ENCODE results near the gene ATP13A2. TPM values are rescaled to one million over a fixed set of nuclear protein-coding genes. Genes with fewer than 3 reads are reported as not detected.

ATP13A2 gene
- polyA plus RNA-seq, 1 donor (not counting 4 experiments of a cell fraction or from before 2014, with no cell fraction given): 19.7 TPM

GRCh38 chr1:17061486-17061885, 49.8 kb upstream of the ATP13A2 start:
- Histone ChIP-seq H3K4me3 (ENCODE audit: control insufficient read depth in 2 of 3, extremely low read depth in 1 of 3, insufficient read depth in 2 of 3, low read depth in 1 of 3, low read length in 3 of 3) (no peak overlapping the region), H4K20me1 (ENCODE audit: control insufficient read depth, extremely low read depth, insufficient read depth, low read length) (no peaks in the 10 kb centered on the region), H3K27me3 (ENCODE audit: control insufficient read depth, extremely low read depth, insufficient read depth, low read length) (no peaks in the 10 kb centered on the region), H3K36me3 (ENCODE audit: control insufficient read depth in 2 of 2, extremely low read depth in 1 of 2, insufficient read depth in 2 of 2, low read length in 2 of 2) (no peaks in the 10 kb centered on the region), H3K4me1 (ENCODE audit: control insufficient read depth, extremely low read depth, insufficient read depth, low read length) (peaks cover 9% of the 10 kb centered on the region), H3K9me3 (ENCODE audit: control insufficient read depth, low read depth, low read length) (peaks cover 2% of the 10 kb centered on the region), H3K4me2 (ENCODE audit: control insufficient read depth, extremely low read depth, insufficient read depth, low read depth, low read length) (no peak overlapping the region), H2AFZ (ENCODE audit: control insufficient read depth, low read length) (no peak overlapping the region), H3K27ac (ENCODE audit: control insufficient read depth, insufficient read depth, low read length) (no peak overlapping the region), H3K9me1 (ENCODE audit: control insufficient read depth, extremely low read depth, insufficient read depth, low read length) (no peaks in the 10 kb centered on the region), H3K9ac (ENCODE audit: control insufficient read depth, extremely low read depth, insufficient read depth, low read length) (no peak overlapping the region), H3K79me2 (ENCODE audit: control insufficient read depth, insufficient read depth, low read length) (no peaks in the 10 kb centered on the region)
- dilution Hi-C loops (cut with MboI; ENCODE audit: extremely low pct_ligation_motif_present, low sequenced_read_pairs): no loop called here
- TF ChIP-seq EZH2 (IDR thresholded peaks at IDR 0.05; ENCODE audit: low read length): no peak
- FAIRE-seq (peak; percentile 44), DNase-seq (ENCODE audit: low read depth, low spot score) (no peak)

- Histone ChIP-seq H3K36me3 (ENCODE audit: control insufficient read depth in 2 of 2, extremely low read depth in 1 of 2, insufficient read depth in 2 of 2, low read length in 2 of 2) (no peaks in the 10 kb centered on the region), H3K79me2 (ENCODE audit: control insufficient read depth, insufficient read depth, low read length) (no peaks in the 10 kb centered on the region), H3K9ac (ENCODE audit: control insufficient read depth, extremely low read depth, insufficient read depth, low read length) (no peak overlapping the region), H3K27ac (ENCODE audit: control insufficient read depth, insufficient read depth, low read length) (no peak overlapping the region), H3K4me1 (ENCODE audit: control insufficient read depth, extremely low read depth, insufficient read depth, low read length) (peaks cover 9% of the 10 kb centered on the region), H3K4me3 (ENCODE audit: control insufficient read depth in 2 of 3, extremely low read depth in 1 of 3, insufficient read depth in 2 of 3, low read depth in 1 of 3, low read length in 3 of 3) (no peak overlapping the region), H3K4me2 (ENCODE audit: control insufficient read depth, extremely low read depth, insufficient read depth, low read depth, low read length) (no peak overlapping the region), H2AFZ (ENCODE audit: control insufficient read depth, low read length) (no peak overlapping the region), H4K20me1 (ENCODE audit: control insufficient read depth, extremely low read depth, insufficient read depth, low read length) (no peaks in the 10 kb centered on the region), H3K9me3 (ENCODE audit: control insufficient read depth, low read depth, low read length) (peaks cover 2% of the 10 kb centered on the region), H3K27me3 (ENCODE audit: control insufficient read depth, extremely low read depth, insufficient read depth, low read length) (no peaks in the 10 kb centered on the region), H3K9me1 (ENCODE audit: control insufficient read depth, extremely low read depth, insufficient read depth, low read length) (no peaks in the 10 kb centered on the region)
- dilution Hi-C loops (cut with MboI; ENCODE audit: extremely low pct_ligation_motif_present, low sequenced_read_pairs): no loop called here
- DNase-seq (ENCODE audit: low read depth, low spot score) (no peak), FAIRE-seq (no peak)
- TF ChIP-seq EZH2 (IDR thresholded peaks at IDR 0.05; ENCODE audit: low read length): no peak
- TF ChIP-seq CTCF (optimal IDR thresholded peaks at IDR 0.05 in 1 of 3, IDR thresholded peaks at IDR 0.05 in 1 of 3, conservative IDR thresholded peaks at IDR 0.05 in 1 of 3; ENCODE audit: extremely low read depth in 1 of 3, insufficient read depth in 2 of 3, low read length in 3 of 3): no peak
These were observed 48.6 kb upstream of the ATP13A2 start for GRCh38 chr1:17060306-17060749.

All from keratinocyte (primary cell).